Sigmoid colon (tissue), 3 donors: Measurements from ENCODE around the gene GABRB1.

ENCODE experiments used
- POLR2A ChIP-seq, 2 donors: fragments of 450-650 bp; IDR thresholded peaks; one replicate each; pipeline ENCODE4 v1.6.1; 2016; ENCODE audit warnings: antibody characterized with exemption in 2 of 2, mild to moderate bottlenecking in 2 of 2, moderate library complexity in 2 of 2
- TF ChIP-seq, protein P1 (sequence below), 4 experiments: fragments of 450-650 bp in 3 of 4; fragments of 200-600 bp in 1 of 4; IDR thresholded peaks; one replicate each; pipeline ENCODE4 v1.5.1; 2016 to 2019; ENCODE audit warnings: antibody characterized with exemption in 4 of 4, mild to moderate bottlenecking in 3 of 4, moderate library complexity in 2 of 4

DNA sequence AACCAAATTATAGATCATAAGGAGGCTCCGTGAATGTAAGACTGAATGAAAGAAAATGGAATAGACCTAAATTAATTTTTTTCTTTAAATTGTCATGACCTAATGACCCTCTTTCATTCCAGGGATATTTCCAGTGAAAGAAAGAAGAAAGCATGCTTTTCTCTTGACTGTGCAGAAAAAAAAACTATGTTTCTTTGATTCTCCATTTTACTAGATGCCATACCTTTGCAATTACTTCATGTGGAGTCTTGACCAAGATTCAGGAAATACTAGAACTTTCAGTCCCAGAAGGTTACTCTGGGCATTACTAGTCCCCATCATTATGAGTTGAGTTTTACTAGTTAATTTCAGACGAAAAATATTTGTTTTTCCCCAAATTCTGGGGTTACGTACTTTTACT is 438.6 kb downstream of the GABRB1 start:
- TF ChIP-seq, protein P1, sequence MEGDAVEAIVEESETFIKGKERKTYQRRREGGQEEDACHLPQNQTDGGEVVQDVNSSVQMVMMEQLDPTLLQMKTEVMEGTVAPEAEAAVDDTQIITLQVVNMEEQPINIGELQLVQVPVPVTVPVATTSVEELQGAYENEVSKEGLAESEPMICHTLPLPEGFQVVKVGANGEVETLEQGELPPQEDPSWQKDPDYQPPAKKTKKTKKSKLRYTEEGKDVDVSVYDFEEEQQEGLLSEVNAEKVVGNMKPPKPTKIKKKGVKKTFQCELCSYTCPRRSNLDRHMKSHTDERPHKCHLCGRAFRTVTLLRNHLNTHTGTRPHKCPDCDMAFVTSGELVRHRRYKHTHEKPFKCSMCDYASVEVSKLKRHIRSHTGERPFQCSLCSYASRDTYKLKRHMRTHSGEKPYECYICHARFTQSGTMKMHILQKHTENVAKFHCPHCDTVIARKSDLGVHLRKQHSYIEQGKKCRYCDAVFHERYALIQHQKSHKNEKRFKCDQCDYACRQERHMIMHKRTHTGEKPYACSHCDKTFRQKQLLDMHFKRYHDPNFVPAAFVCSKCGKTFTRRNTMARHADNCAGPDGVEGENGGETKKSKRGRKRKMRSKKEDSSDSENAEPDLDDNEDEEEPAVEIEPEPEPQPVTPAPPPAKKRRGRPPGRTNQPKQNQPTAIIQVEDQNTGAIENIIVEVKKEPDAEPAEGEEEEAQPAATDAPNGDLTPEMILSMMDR (IDR thresholded peaks at IDR 0.05), result no peak
- no peak for TF ChIP-seq POLR2A (IDR thresholded peaks at IDR 0.05)
